ENCODE results near the gene BRIP1. TPM values are rescaled to one million over a fixed set of nuclear protein-coding genes. Genes with fewer than 3 reads are reported as not detected.

Gene BRIP1
- total and polyA plus RNA-seq, 9 of the 15 experiments (the other 6 are each of a cell fraction or from before 2014, with no cell fraction given): 2.4 to 17.5 (median 11.2) TPM

DNA sequence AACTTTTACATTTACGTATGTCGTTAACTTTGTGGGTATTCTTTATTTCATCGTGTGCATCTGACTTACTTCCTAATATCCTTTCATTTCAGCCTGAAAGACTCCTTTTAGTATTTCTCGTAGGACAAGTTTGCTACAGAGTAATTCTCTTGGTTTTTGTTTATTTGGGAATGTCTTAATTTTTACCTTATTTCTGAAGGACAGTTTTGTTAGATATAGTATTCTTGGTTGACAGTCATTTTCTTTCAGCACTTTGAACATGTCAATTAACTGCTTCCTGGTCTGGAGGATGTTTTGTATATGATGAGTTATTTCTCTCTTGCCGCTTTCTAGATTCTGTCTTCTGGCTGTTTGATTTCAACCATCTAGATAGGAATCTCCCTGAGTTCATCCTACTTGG lies 163.1 kb downstream of the BRIP1 start:
- intact Hi-C loops (cut with micrococcal nuclease): no loop called here
- no peak for TF ChIP-seq ZFP30 (CRISPR knock-in tag; IDR thresholded peaks at IDR 0.05; ENCODE audit: borderline replicate concordance)
- Histone ChIP-seq H3K4me2 (ENCODE audit: insufficient read depth, low read length) (no peak overlapping the region), H3K4me3 (no peak overlapping the region), H3K79me2 (ENCODE audit: control insufficient read depth, insufficient read depth, low read length) (no peaks in the 10 kb centered on the region), H3K9ac (ENCODE audit: insufficient read depth in 1 of 2, low read depth in 2 of 2, low read length in 2 of 2) (no peak overlapping the region), H3K27ac (ENCODE audit: extremely low read depth, low read depth, low read length) (no peak overlapping the region), H4K20me1 (replicated peaks; ENCODE audit: control insufficient read depth, insufficient read depth, low read length) (no peaks in the 10 kb centered on the region), H3K4me1 (replicated peaks in 1 of 2; ENCODE audit: control insufficient read depth in 2 of 2, insufficient read depth in 2 of 2, low read length in 2 of 2) (no peaks in the 10 kb centered on the region), H3K9me1 (ENCODE audit: control insufficient read depth, insufficient read depth, low read length) (no peaks in the 10 kb centered on the region), H3K36me3 (ENCODE audit: control insufficient read depth, insufficient read depth, low read length) (no peaks in the 10 kb centered on the region), H3K27me3 (ENCODE audit: control insufficient read depth in 2 of 2, insufficient read depth in 2 of 2, low read length in 2 of 2) (no peaks in the 10 kb centered on the region), H3K9me3 (replicated peaks; ENCODE audit: control insufficient read depth, insufficient read depth, low read depth, low read length) (0 out of 2 replicates have a peak, but pooled peaks cover 5% of the 10 kb centered on the region), H2AFZ (ENCODE audit: low read depth, low read length) (no peak overlapping the region)
- FAIRE-seq: no peak
- CTCF ChIA-PET (ENCODE audit: low intra/inter-chr PET ratio): no interaction called here
- WGBS (ENCODE audit: insufficient coverage, low coverage, missing lambda C conversion rate): 97% methylated on average over 5 of the region's 5 CpGs
- POLR2A ChIA-PET: no interaction called here
- ATAC-seq: no peak
- no TSS peak for BruUV-seq (replicated peaks)
- in situ Hi-C loops (cut with MboI): no loop called here
- DNase-seq (ENCODE audit: extremely low read depth in 1 of 4, low spot score in 3 of 4): no peak

DNA sequence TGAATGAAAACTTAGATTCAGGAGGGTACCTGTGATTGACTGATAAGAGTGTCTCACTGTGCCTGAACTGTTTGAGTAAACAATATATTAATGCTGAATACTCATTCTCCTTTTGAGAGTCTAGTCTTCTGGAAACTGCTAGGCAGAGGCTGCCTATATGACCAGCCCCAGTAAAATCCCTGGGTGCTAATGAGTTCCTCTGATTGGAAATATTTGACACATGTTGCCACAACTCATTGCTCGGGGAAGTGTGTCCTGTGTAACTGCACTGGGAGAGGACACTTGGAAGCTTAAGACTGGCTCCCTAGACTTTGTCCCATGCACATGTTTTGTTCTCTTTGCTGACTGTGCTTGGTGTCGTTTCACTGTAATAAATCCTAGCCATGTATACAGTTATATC lies 163.6 kb downstream of the BRIP1 start:
- ChIA-PET POLR2A (no interaction called here), CTCF (ENCODE audit: low intra/inter-chr PET ratio) (no interaction called here)
- Histone ChIP-seq H3K27ac (ENCODE audit: extremely low read depth, low read depth, low read length) (no peak overlapping the region), H3K27me3 (ENCODE audit: control insufficient read depth in 2 of 2, insufficient read depth in 2 of 2, low read length in 2 of 2) (no peaks in the 10 kb centered on the region), H4K20me1 (replicated peaks; ENCODE audit: control insufficient read depth, insufficient read depth, low read length) (no peaks in the 10 kb centered on the region), H3K36me3 (ENCODE audit: control insufficient read depth, insufficient read depth, low read length) (no peaks in the 10 kb centered on the region), H3K4me3 (no peak overlapping the region), H3K9me3 (replicated peaks; ENCODE audit: control insufficient read depth, insufficient read depth, low read depth, low read length) (0 out of 2 replicates have a peak, but pooled peaks cover 5% of the 10 kb centered on the region), H3K9ac (ENCODE audit: insufficient read depth in 1 of 2, low read depth in 2 of 2, low read length in 2 of 2) (no peak overlapping the region), H2AFZ (ENCODE audit: low read depth, low read length) (no peak overlapping the region), H3K9me1 (ENCODE audit: control insufficient read depth, insufficient read depth, low read length) (no peaks in the 10 kb centered on the region), H3K79me2 (ENCODE audit: control insufficient read depth, insufficient read depth, low read length) (no peaks in the 10 kb centered on the region), H3K4me2 (ENCODE audit: insufficient read depth, low read length) (no peak overlapping the region), H3K4me1 (replicated peaks in 1 of 2; ENCODE audit: control insufficient read depth in 2 of 2, insufficient read depth in 2 of 2, low read length in 2 of 2) (no peaks in the 10 kb centered on the region)
- intact Hi-C loops (cut with micrococcal nuclease) (no loop called here), in situ Hi-C loops (cut with MboI) (no loop called here)
- ATAC-seq: no peak
- BruUV-seq (replicated peaks): no TSS peak
- DNase-seq (ENCODE audit: extremely low read depth in 1 of 4, low spot score in 3 of 4): no peak
- FAIRE-seq: no peak
- no peak for TF ChIP-seq PRPF4 (IDR thresholded peaks at IDR 0.05; ENCODE audit: insufficient read depth, low read depth, low read length, poor library complexity, severe bottlenecking)
- TF ChIP-seq, protein P1, sequence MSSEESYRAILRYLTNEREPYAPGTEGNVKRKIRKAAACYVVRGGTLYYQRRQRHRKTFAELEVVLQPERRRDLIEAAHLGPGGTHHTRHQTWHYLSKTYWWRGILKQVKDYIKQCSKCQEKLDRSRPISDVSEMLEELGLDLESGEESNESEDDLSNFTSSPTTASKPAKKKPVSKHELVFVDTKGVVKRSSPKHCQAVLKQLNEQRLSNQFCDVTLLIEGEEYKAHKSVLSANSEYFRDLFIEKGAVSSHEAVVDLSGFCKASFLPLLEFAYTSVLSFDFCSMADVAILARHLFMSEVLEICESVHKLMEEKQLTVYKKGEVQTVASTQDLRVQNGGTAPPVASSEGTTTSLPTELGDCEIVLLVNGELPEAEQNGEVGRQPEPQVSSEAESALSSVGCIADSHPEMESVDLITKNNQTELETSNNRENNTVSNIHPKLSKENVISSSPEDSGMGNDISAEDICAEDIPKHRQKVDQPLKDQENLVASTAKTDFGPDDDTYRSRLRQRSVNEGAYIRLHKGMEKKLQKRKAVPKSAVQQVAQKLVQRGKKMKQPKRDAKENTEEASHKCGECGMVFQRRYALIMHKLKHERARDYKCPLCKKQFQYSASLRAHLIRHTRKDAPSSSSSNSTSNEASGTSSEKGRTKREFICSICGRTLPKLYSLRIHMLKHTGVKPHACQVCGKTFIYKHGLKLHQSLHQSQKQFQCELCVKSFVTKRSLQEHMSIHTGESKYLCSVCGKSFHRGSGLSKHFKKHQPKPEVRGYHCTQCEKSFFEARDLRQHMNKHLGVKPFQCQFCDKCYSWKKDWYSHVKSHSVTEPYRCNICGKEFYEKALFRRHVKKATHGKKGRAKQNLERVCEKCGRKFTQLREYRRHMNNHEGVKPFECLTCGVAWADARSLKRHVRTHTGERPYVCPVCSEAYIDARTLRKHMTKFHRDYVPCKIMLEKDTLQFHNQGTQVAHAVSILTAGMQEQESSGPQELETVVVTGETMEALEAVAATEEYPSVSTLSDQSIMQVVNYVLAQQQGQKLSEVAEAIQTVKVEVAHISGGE (CRISPR knock-in tag; IDR thresholded peaks at IDR 0.05): peak in 1 of 3 experiments; percentile 84; a peak in 2 of 6 replicates
- whole genome bisulfite sequencing (ENCODE audit: insufficient coverage, low coverage, missing lambda C conversion rate): 85% methylated on average over 2 of the region's 2 CpGs
